Ectodermal cell (in vitro differentiated cells): ENCODE results near the gene PER2.
A peak's percentile ranks its signal among the peaks of the same experiment; 100 is the strongest.

Experiments used
- H3K27ac ChIP-seq: 2 replicates; pipeline ENCODE4 v1.7.0; 2013; ENCODE audit warnings: mild to moderate bottlenecking, low read depth, low read length; ENCODE audit not compliant: insufficient read depth, poor library complexity, severe bottlenecking
- H3K27me3 ChIP-seq: 2 replicates; pipeline ENCODE4 v1.7.0; 2013; ENCODE audit warnings: mild to moderate bottlenecking, low read length; ENCODE audit not compliant: insufficient read depth, control insufficient read depth, poor library complexity, severe bottlenecking
- H3K36me3 ChIP-seq: one replicate; pipeline ENCODE4 v1.7.0; 2013; ENCODE audit warnings: low read length; ENCODE audit not compliant: control insufficient read depth, insufficient read depth
- H3K4me1 ChIP-seq: one replicate; pipeline ENCODE4 v1.7.0; 2013; ENCODE audit warnings: low read length; ENCODE audit not compliant: control insufficient read depth, insufficient read depth
- H3K4me3 ChIP-seq: 2 replicates; pipeline ENCODE4 v1.7.0; 2013; ENCODE audit warnings: low read depth, low read length, control low read depth; ENCODE audit not compliant: insufficient read depth
- H3K9me3 ChIP-seq: 2 replicates; pipeline ENCODE4 v1.7.0; 2013; ENCODE audit warnings: mild to moderate bottlenecking, low read length, moderate library complexity; ENCODE audit not compliant: control insufficient read depth
- WGBS, 2 experiments: methylation state at CpG; one replicate each; pipeline ENCODE4 v1.1.7; 2013; ENCODE audit warnings: missing lambda C conversion rate in 2 of 2; 5-methylcytosine and 5-hydroxymethylcytosine counted together

PER2 gene

GRCh38 chr2:238267341-238267710 is 21.1 kb downstream of the PER2 start:
- Histone ChIP-seq H3K36me3 (no peaks in the 10 kb centered on the region), H3K4me3 (no peak overlapping the region), H3K4me1 (no peaks in the 10 kb centered on the region), H3K27ac (no peak overlapping the region), H3K9me3 (no peaks in the 10 kb centered on the region), H3K27me3 (no peaks in the 10 kb centered on the region)
- WGBS, 2 experiments = 91 to 93% methylated on average over 1 of the region's 1 CpG

GRCh38 chr2:238265605-238266004 is 22.8 kb downstream of the PER2 start:
- no peaks in the 10 kb centered on the region for H3K36me3 ChIP-seq
- WGBS, 2 experiments = 93 to 95% methylated on average over 11 of the region's 11 CpGs
- H3K4me3 ChIP-seq = no peak overlapping the region

GRCh38 chr2:238264072-238264460 is 24.3 kb downstream of the PER2 start:
- H3K4me1 ChIP-seq = peaks cover 3% of the 10 kb centered on the region
- H3K4me3 ChIP-seq = no peak overlapping the region
- no peak overlapping the region for H3K27ac ChIP-seq
- 89 to 92% methylated on average over 4 of the region's 4 CpGs for WGBS, 2 experiments
- H3K36me3 ChIP-seq = no peaks in the 10 kb centered on the region
- no peaks in the 10 kb centered on the region for H3K9me3 ChIP-seq
- H3K27me3 ChIP-seq = no peaks in the 10 kb centered on the region

More at GRCh38 chr2:238265605-238266004, 22.8 kb downstream of the PER2 start:
- no peak overlapping the region for H3K27ac ChIP-seq
- H3K27me3 ChIP-seq = no peaks in the 10 kb centered on the region
- H3K9me3 ChIP-seq = no peaks in the 10 kb centered on the region
- H3K4me1 ChIP-seq = peaks cover 3% of the 10 kb centered on the region

- Histone ChIP-seq H3K9me3 (no peaks in the 10 kb centered on the region), H3K27me3 (no peaks in the 10 kb centered on the region), H3K4me1 (peaks cover 3% of the 10 kb centered on the region), H3K36me3 (no peaks in the 10 kb centered on the region), H3K27ac (peak overlapping the region; percentile 44), H3K4me3 (no peak overlapping the region)
- 37 to 38% methylated on average over 13 of the region's 13 CpGs for WGBS, 2 experiments
Measured at GRCh38 chr2:238263204-238264071, 25.0 kb downstream of the PER2 start.

- Histone ChIP-seq H3K9me3 (no peaks in the 10 kb centered on the region), H3K27me3 (no peaks in the 10 kb centered on the region), H3K4me3 (no peak overlapping the region), H3K27ac (no peak overlapping the region), H3K36me3 (peaks cover 3% of the 10 kb centered on the region), H3K4me1 (peaks cover 3% of the 10 kb centered on the region)
- 94 to 98% methylated on average over 12 of the region's 12 CpGs for WGBS, 2 experiments
Measured at GRCh38 chr2:238262496-238263122, 25.8 kb downstream of the PER2 start.

GRCh38 chr2:238261718-238262375 is 26.6 kb downstream of the PER2 start:
- Histone ChIP-seq H3K9me3 (no peaks in the 10 kb centered on the region), H3K4me3 (no peak overlapping the region), H3K36me3 (peaks cover 3% of the 10 kb centered on the region), H3K27me3 (no peaks in the 10 kb centered on the region), H3K4me1 (peaks cover 3% of the 10 kb centered on the region), H3K27ac (no peak overlapping the region)
- WGBS, 2 experiments = 93 to 94% methylated on average over 16 of the region's 16 CpGs

- H3K36me3 ChIP-seq = peaks cover 3% of the 10 kb centered on the region
- no peak overlapping the region for H3K27ac ChIP-seq
- H3K4me1 ChIP-seq = peaks cover 3% of the 10 kb centered on the region
- no peaks in the 10 kb centered on the region for H3K27me3 ChIP-seq
- WGBS, 2 experiments = 91 to 92% methylated on average over 18 of the region's 18 CpGs
- H3K9me3 ChIP-seq = no peaks in the 10 kb centered on the region
- H3K4me3 ChIP-seq = no peak overlapping the region
Measured at GRCh38 chr2:238260883-238261282, 27.5 kb downstream of the PER2 start.

- Histone ChIP-seq H3K9me3 (no peaks in the 10 kb centered on the region), H3K27me3 (no peaks in the 10 kb centered on the region), H3K36me3 (peaks cover 3% of the 10 kb centered on the region), H3K4me1 (peaks cover 3% of the 10 kb centered on the region), H3K4me3 (no peak overlapping the region), H3K27ac (no peak overlapping the region)
- 95 to 97% methylated on average over 20 to 21 of the region's 21 CpGs for WGBS, 2 experiments
Measured at GRCh38 chr2:238259061-238260020, 29.1 kb downstream of the PER2 start.

- Histone ChIP-seq H3K4me1 (peaks cover 3% of the 10 kb centered on the region), H3K36me3 (peaks cover 3% of the 10 kb centered on the region), H3K27ac (no peak overlapping the region), H3K9me3 (no peaks in the 10 kb centered on the region), H3K27me3 (no peaks in the 10 kb centered on the region), H3K4me3 (no peak overlapping the region)
- 94 to 95% methylated on average over 15 of the region's 15 CpGs for whole genome bisulfite sequencing, 2 experiments
Measured at GRCh38 chr2:238257786-238258700, 30.4 kb downstream of the PER2 start.
